Measurements from ENCODE around the gene DTD2.

DNA sequence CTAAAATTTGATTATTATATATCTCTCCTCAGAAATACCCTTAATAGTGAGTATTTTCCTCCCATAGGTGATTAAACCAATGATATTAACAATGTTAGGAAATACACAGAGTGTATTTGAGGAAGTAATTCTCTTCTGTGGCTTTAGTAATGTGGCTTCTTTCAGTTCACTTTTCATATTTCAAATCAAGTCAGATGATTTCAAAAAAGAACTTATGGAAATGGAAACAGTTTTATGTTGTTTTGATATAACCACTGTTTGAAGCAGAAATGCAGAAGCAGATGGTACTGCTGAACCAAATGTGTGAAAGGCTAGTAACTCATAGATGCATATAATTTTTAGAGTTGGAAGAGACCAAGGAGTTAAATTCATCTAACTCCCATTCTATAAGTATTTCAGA lies 32.4 kb upstream of the DTD2 start:
- TF ChIP-seq LEF1 (IDR thresholded peaks at IDR 0.05) (no peak), SMARCC2 (IDR thresholded peaks at IDR 0.05; ENCODE audit: low read depth) (no peak)
